Liver (tissue), 9 donors: ENCODE results near the gene ABHD12B. TPM values are rescaled to one million over a fixed set of nuclear protein-coding genes. Genes with fewer than 3 reads are reported as not detected.

ENCODE experiments used
- DNase-seq: peaks from one replicate; pipeline ENCODE4 v3.0.0-alpha.2; 2017; ENCODE audit warnings: low spot score
- H3K27ac ChIP-seq, 2 donors: one replicate each; pipeline ENCODE4 v1.7.0; 2013; ENCODE audit warnings: inconsistent platforms in 2 of 2, low read length in 2 of 2, control low read depth in 1 of 2, low read depth in 1 of 2, mild to moderate bottlenecking in 1 of 2
- H3K27me3 ChIP-seq, 4 donors: one replicate each; pipeline versions ENCODE4 v1.6.1 to v1.7.0; 2013; ENCODE audit warnings: low read length in 3 of 4, inconsistent platforms in 1 of 4, mild to moderate bottlenecking in 1 of 4, moderate library complexity in 1 of 4; ENCODE audit not compliant: control insufficient read depth in 4 of 4, insufficient read depth in 4 of 4
- H3K36me3 ChIP-seq, 4 donors: one replicate each; pipeline versions ENCODE4 v1.6.1 to v1.7.0; 2013; ENCODE audit warnings: low read length in 3 of 4, mild to moderate bottlenecking in 3 of 4, low read depth in 1 of 4, moderate library complexity in 1 of 4; ENCODE audit not compliant: control insufficient read depth in 4 of 4, insufficient read depth in 3 of 4
- H3K4me1 ChIP-seq, 4 donors: one replicate each; pipeline versions ENCODE4 v1.6.1 to v1.7.0; 2013; ENCODE audit warnings: low read length in 3 of 4, mild to moderate bottlenecking in 3 of 4, moderate library complexity in 1 of 4; ENCODE audit not compliant: control insufficient read depth in 4 of 4, insufficient read depth in 4 of 4
- H3K4me3 ChIP-seq, 3 donors: one replicate each; pipeline versions ENCODE4 v1.6.1 to v1.7.0; 2013; ENCODE audit warnings: low read length in 3 of 3, control low read depth in 1 of 3, low read depth in 1 of 3, mild to moderate bottlenecking in 1 of 3
- H3K9ac ChIP-seq, 2 donors: one replicate each; pipeline ENCODE4 v1.7.0; 2013; ENCODE audit warnings: low read length in 2 of 2, mild to moderate bottlenecking in 2 of 2, moderate library complexity in 2 of 2, control low read depth in 1 of 2, low read depth in 1 of 2
- H3K9me3 ChIP-seq, 4 donors: one replicate each; pipeline versions ENCODE4 v1.6.1 to v1.7.0; 2013; ENCODE audit warnings: low read length in 3 of 4; ENCODE audit not compliant: control insufficient read depth in 4 of 4
- CTCF ChIP-seq: fragments of 150-350 bp; IDR thresholded peaks from 2 replicates; pipeline ENCODE4 v1.5.1; 2017; ENCODE audit warnings: improper control_type of control experiment, low read depth, low read length; ENCODE audit not compliant: missing input control
- EGR1 ChIP-seq, 2 donors: IDR thresholded peaks; 2 replicates each; pipeline ENCODE4 v1.6.1; 2016 to 2018; ENCODE audit warnings: antibody characterized with exemption in 2 of 2, low read depth in 2 of 2
- FOXA1 ChIP-seq: IDR thresholded peaks from 2 replicates; pipeline ENCODE4 v1.6.1; 2016; ENCODE audit warnings: antibody characterized with exemption
- FOXA2 ChIP-seq: IDR thresholded peaks from 2 replicates; pipeline ENCODE4 v1.6.1; 2016; ENCODE audit warnings: antibody characterized with exemption
- GABPA ChIP-seq, 2 donors: IDR thresholded peaks in 1 of 2; conservative IDR thresholded peaks in 1 of 2; 2 replicates each; pipeline ENCODE4 v1.6.1; 2016; ENCODE audit warnings: antibody characterized with exemption in 2 of 2, mild to moderate bottlenecking in 1 of 2, moderate library complexity in 1 of 2
- HNF4A ChIP-seq, 2 donors: conservative IDR thresholded peaks; 2 replicates each; pipeline ENCODE4 v1.6.1; 2016; ENCODE audit warnings: antibody characterized with exemption in 2 of 2, mild to moderate bottlenecking in 2 of 2
- HNF4G ChIP-seq: IDR thresholded peaks from 2 replicates; pipeline ENCODE4 v1.6.1; 2016; ENCODE audit warnings: antibody characterized with exemption
- JUND ChIP-seq, 2 donors: IDR thresholded peaks; 2 replicates each; pipeline ENCODE4 v1.6.1; 2016; ENCODE audit warnings: antibody characterized with exemption in 2 of 2
- NR2F2 ChIP-seq: IDR thresholded peaks from 2 replicates; pipeline ENCODE4 v1.6.1; 2016; ENCODE audit warnings: antibody characterized with exemption
- RAD21 ChIP-seq, 2 donors: IDR thresholded peaks; 2 replicates each; pipeline ENCODE4 v1.6.1; 2016; ENCODE audit warnings: antibody characterized with exemption in 2 of 2, mild to moderate bottlenecking in 2 of 2
- RXRA ChIP-seq, 2 donors: IDR thresholded peaks; 2 replicates each; pipeline ENCODE4 v1.6.1; 2017 to 2018; ENCODE audit warnings: antibody characterized with exemption in 2 of 2, mild to moderate bottlenecking in 1 of 2
- SP1 ChIP-seq: IDR thresholded peaks from 2 replicates; pipeline ENCODE4 v1.6.1; 2018; ENCODE audit warnings: antibody characterized with exemption, mild to moderate bottlenecking
- TAF1 ChIP-seq: conservative IDR thresholded peaks from 2 replicates; pipeline ENCODE4 v1.6.1; 2016; ENCODE audit warnings: antibody characterized with exemption, mild to moderate bottlenecking
- YY1 ChIP-seq: IDR thresholded peaks from 2 replicates; pipeline ENCODE4 v1.6.1; 2016; ENCODE audit warnings: antibody characterized with exemption, mild to moderate bottlenecking
- WGBS: extraction: QIAGEN DNeasy Blood & Tissue Kit; methylation state at CpG from one replicate; pipeline ENCODE4 v1.1.7; 2013; 5-methylcytosine and 5-hydroxymethylcytosine counted together
- polyA plus RNA-seq, 2 donors: library from polyadenylated mRNA; stranded (reverse) in 1 of 2; unstranded in 1 of 2; fragments of 200-250 nt in 1 of 2; fragments of >200 nt in 1 of 2; fragmentation: Nextera tagmentation in 1 of 2; extraction: Ambion mirVana in 1 of 2; gene quantifications; one replicate each; pipeline versions ENCODE4 v1.2.1 to v1.2.3, GENCODE V29; 2013 to 2015
- total RNA-seq, 2 donors: library from RNA; depleted of rRNA; stranded (reverse); fragments of >200 nt; gene quantifications; one replicate each; pipeline ENCODE4 v1.2.3, GENCODE V29; 2014
- TF ChIP-seq, protein P1 (sequence below): IDR thresholded peaks from 2 replicates; pipeline ENCODE4 v1.6.1; 2016; ENCODE audit warnings: antibody characterized with exemption
- TF ChIP-seq, protein P2 (sequence below): IDR thresholded peaks from 2 replicates; pipeline ENCODE4 v1.6.1; 2016; ENCODE audit warnings: antibody characterized with exemption
- TF ChIP-seq, protein P3 (sequence below): IDR thresholded peaks from 2 replicates; pipeline ENCODE4 v1.6.1; 2016; ENCODE audit warnings: antibody characterized with exemption, mild to moderate bottlenecking
- TF ChIP-seq, protein P4 (sequence below): IDR thresholded peaks from 2 replicates; pipeline ENCODE4 v1.6.1; 2016; ENCODE audit warnings: antibody characterized with exemption
- donor health status: healthy.
- donor health status: healthy.
- donor health status: healthy.
- donor health status: healthy.
- donor health status: healthy.

The ABHD12B gene
- total and polyA plus RNA-seq, 4 donors = 0.09 to 0.58 TPM; not detected in 2

- TF ChIP-seq NR2F2 (no peak), HNF4A (conservative IDR thresholded peaks at IDR 0.05) (no peak), RXRA (IDR thresholded peaks at IDR 0.05) (no peak), EGR1 (IDR thresholded peaks at IDR 0.05; ENCODE audit: low read depth in 2 of 2) (no peak), YY1 (no peak), GABPA (IDR thresholded peaks at IDR 0.05 in 1 of 2, conservative IDR thresholded peaks at IDR 0.05 in 1 of 2) (no peak), FOXA1 (no peak), FOXA2 (no peak), JUND (IDR thresholded peaks at IDR 0.05) (no peak), RAD21 (IDR thresholded peaks at IDR 0.05) (no peak), SP1 (no peak), CTCF (no peak), HNF4G (no peak), TAF1 (no peak)
- TF ChIP-seq, protein P1, sequence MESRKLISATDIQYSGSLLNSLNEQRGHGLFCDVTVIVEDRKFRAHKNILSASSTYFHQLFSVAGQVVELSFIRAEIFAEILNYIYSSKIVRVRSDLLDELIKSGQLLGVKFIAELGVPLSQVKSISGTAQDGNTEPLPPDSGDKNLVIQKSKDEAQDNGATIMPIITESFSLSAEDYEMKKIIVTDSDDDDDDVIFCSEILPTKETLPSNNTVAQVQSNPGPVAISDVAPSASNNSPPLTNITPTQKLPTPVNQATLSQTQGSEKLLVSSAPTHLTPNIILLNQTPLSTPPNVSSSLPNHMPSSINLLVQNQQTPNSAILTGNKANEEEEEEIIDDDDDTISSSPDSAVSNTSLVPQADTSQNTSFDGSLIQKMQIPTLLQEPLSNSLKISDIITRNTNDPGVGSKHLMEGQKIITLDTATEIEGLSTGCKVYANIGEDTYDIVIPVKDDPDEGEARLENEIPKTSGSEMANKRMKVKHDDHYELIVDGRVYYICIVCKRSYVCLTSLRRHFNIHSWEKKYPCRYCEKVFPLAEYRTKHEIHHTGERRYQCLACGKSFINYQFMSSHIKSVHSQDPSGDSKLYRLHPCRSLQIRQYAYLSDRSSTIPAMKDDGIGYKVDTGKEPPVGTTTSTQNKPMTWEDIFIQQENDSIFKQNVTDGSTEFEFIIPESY = no peak
- TF ChIP-seq, protein P2, sequence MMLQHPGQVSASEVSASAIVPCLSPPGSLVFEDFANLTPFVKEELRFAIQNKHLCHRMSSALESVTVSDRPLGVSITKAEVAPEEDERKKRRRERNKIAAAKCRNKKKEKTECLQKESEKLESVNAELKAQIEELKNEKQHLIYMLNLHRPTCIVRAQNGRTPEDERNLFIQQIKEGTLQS = no peak
- TF ChIP-seq, protein P3, sequence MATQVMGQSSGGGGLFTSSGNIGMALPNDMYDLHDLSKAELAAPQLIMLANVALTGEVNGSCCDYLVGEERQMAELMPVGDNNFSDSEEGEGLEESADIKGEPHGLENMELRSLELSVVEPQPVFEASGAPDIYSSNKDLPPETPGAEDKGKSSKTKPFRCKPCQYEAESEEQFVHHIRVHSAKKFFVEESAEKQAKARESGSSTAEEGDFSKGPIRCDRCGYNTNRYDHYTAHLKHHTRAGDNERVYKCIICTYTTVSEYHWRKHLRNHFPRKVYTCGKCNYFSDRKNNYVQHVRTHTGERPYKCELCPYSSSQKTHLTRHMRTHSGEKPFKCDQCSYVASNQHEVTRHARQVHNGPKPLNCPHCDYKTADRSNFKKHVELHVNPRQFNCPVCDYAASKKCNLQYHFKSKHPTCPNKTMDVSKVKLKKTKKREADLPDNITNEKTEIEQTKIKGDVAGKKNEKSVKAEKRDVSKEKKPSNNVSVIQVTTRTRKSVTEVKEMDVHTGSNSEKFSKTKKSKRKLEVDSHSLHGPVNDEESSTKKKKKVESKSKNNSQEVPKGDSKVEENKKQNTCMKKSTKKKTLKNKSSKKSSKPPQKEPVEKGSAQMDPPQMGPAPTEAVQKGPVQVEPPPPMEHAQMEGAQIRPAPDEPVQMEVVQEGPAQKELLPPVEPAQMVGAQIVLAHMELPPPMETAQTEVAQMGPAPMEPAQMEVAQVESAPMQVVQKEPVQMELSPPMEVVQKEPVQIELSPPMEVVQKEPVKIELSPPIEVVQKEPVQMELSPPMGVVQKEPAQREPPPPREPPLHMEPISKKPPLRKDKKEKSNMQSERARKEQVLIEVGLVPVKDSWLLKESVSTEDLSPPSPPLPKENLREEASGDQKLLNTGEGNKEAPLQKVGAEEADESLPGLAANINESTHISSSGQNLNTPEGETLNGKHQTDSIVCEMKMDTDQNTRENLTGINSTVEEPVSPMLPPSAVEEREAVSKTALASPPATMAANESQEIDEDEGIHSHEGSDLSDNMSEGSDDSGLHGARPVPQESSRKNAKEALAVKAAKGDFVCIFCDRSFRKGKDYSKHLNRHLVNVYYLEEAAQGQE = no peak
- TF ChIP-seq, protein P4, sequence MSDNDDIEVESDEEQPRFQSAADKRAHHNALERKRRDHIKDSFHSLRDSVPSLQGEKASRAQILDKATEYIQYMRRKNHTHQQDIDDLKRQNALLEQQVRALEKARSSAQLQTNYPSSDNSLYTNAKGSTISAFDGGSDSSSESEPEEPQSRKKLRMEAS = no peak
- no peaks in the 10 kb centered on the region for H3K9me3 ChIP-seq
- no peak overlapping the region for H3K4me3 ChIP-seq
- no peak overlapping the region for H3K9ac ChIP-seq
- peaks cover 3 to 62% (median 29%) of the 10 kb centered on the region in 4 donors for H3K36me3 ChIP-seq
- 89% methylated on average over 2 of the region's 2 CpGs for WGBS
- no peak for DNase-seq
- H3K27ac ChIP-seq = no peak overlapping the region
- H3K4me1 ChIP-seq = peaks cover 7 to 21% (median 11%) of the 10 kb centered on the region in 4 donors
- H3K27me3 ChIP-seq = no peaks in the 10 kb centered on the region
Observed at GRCh38 chr14:50922803-50923202, 51.0 kb downstream of the ABHD12B start.
